ENCODE data around the gene ACTL7B. TPM values are rescaled to one million over a fixed set of nuclear protein-coding genes. Genes with fewer than 3 reads are reported as not detected.

ACTL7B gene
- total RNA-seq, 2 experiments from 2014 or later = not detected

DNA sequence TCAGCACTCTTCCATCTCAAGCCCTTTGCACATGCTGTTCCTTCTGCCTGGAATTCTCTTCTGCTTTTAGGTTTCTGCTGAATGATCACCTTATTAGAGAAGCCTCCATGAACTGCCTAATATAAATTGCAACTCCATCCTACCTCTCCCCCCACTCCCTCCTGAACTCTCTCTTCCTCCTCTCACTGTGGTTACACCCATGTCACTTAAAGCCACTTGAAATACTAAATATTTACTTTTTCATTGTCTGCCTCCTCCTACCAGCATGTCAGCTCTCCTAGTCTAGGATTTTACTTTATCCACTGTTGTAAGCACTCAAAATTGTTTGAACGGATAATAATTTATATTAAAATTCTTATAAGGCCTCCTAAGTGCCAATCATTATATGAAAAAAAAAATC, 43.8 kb downstream of the ACTL7B start:
- ChIA-PET CTCF (no interaction called here), POLR2A (no interaction called here)

- CTCF ChIA-PET = no interaction called here
- POLR2A ChIA-PET = no interaction called here
Measured at GRCh38 chr9:108809269-108809668, 46.5 kb downstream of the ACTL7B start.

Other genes with a start within 250 kb of the ACTL7B start
- gene ACTL7A, start 6.3 kb upstream of the ACTL7B start, total RNA-seq = not detected
- gene ELP1, start 78.1 kb upstream of the ACTL7B start, total RNA-seq = 10 to 100 TPM; 34.1 to 35.7 TPM
- 10 to 100 TPM; 12.5 to 12.7 TPM for gene ABITRAM, start 78.4 kb upstream of the ACTL7B start, total RNA-seq
- 10 to 100 TPM; 20.9 to 21.0 TPM for gene CTNNAL1, start 157.5 kb upstream of the ACTL7B start, total RNA-seq